NOMO-1 treated with DMSO at 0.1 percent for 48 hours (cell line): ENCODE results near the gene RAB11FIP3.

ENCODE experiments used
- DNase-seq: peaks from one replicate; lab custom pipeline; 2025; ENCODE audit not compliant: unreplicated experiment; lab: John Stamatoyannopoulos, UW

RAB11FIP3 gene

DNA sequence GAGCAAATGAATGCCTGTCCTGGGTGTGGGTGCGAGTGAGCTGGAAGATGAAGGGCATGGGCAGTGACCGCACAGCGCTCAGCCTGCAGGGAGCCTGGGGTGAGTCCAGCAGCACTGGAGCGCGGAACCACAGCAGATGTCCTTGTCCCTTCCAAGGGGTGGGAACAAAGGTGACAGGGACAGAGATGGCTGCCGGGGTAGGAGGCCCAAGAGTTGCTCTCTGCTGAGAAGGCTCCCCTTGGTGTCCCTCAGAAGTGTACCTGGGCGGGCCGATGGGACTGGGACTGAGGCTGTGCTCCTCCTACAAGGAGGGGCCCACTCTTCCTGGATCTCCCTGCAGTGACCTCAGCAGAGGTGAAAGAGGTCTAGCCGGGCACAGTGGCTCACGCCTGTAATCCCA is 36.1 kb upstream of the RAB11FIP3 start:
- DNase-seq: no peak

DNA sequence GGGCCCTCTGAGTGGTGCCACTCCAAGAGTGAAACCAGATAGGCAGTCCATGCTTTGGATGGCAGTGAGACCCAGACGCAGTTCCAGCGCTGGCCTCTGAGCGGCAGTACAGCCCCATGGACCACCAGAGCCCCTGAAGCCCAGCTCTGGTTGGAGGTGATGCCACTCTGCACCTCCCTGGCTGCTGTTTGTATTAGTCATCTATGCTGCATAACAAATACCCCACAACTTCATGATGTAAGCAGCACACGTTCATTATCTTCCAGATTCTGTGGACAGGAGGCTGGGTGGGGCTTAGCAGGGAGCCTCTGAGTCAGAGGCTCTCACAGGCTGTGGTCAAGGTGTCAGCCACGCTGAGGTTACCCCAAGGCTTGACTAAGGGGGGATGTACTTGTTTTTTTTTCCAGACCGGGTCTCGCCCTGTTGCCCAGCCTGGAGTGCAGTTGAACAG is 33.5 kb upstream of the RAB11FIP3 start:
- peak; percentile 48 for DNase-seq

DNA sequence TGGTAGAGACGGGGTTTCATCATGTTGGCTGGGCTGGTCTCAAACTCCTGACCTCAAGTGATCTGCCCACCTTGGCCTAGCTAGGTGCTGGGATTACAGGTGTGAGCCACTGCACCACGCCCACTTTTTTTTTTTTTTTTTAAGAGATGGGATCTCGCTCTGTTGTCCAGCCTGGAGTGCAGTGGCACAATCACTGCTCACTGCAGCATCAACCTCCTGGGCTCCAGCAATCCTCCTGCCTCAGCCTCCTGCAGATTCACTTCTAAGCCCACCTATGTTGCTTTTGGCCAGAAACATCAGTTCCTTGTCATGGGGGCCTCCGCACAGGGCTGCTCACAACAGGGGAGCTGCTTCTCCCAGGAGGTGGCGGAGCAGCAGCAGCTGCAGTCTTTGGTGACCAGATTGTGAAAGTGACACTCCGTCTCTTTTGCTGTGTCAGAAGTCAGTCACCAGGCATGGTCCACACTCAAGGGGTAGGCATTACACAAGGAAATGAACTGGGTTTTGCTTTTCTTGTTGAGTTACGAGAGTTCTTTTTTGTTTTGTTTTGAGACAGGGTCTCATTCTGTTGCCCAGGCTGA is 32.9 kb upstream of the RAB11FIP3 start:
- no peak for DNase-seq

GRCh38 chr16:396199-396598 is 29.2 kb upstream of the RAB11FIP3 start:
- DNase-seq: no peak

GRCh38 chr16:396605-397004 is 28.8 kb upstream of the RAB11FIP3 start:
- DNase-seq: no peak

DNA sequence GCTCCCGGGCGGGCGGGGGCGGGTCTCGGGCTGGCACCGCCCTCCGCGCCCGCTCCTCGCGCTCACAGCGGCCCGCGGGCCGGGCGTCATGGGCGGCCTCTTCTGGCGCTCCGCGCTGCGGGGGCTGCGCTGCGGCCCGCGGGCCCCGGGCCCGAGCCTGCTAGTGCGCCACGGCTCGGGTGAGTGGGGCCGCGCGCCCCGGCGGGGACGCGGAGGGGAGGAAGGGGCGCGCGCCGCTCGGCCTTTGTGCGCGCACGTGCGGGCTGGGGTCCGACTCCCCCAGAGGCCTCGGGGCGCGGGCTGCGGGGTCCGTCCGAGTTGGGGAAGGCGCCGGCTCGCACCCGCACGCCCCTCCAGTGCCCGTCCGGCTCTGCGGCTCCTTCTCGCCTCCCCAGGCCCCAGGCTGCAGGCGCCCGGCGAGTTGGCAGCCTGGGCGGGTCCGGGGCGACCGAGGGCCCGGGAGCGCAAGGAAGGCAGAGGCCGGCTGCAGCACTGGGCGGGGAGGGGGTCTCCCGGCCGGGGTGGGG is 28.3 kb upstream of the RAB11FIP3 start, which contains the start of gene NME4:
Gene NME4 (plus strand): TSS at position 65 of the 527 bp plus-strand sequence. CDS start 24 bp downstream, at position 89.
- DNase-seq: peak; percentile 8

- peak; percentile 38 for DNase-seq
Measured at GRCh38 chr16:397736-398332, 27.6 kb upstream of the RAB11FIP3 start.

DNA sequence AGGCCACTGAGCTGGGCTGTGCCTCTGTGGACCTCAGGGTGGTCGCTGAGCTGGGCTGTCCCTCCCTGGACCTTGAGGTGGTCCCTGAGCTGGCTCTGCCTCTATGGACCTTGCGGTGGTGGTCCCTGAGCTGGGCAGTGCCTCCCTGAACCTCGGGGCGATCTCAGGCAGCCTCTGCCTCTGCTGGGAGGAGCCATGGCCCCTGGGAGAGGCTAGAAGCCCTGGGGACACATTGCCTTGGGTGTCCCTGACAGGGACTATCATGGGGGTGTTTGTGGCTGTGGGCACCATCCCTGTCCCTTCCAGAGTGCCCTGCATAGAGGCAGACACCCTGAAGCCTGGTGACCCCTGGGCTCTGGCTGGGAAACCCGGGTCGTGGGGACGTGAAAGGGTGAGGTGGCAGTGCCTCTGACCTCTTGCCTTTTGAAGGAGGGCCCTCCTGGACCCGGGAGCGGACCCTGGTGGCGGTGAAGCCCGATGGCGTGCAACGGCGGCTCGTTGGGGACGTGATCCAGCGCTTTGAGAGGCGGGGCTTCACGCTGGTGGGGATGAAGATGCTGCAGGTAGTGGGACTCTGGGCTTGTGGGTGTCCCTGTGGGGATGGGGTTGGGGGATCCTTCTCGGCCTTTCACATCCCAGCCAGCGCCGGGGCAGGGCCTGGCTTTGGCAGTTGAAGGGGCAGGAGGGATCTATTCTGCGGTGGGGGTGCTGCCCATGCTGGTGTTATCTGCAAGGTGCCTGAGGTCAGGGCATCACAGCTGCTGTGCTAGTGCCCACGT is 26.7 kb upstream of the RAB11FIP3 start:
- no peak for DNase-seq

- DNase-seq: no peak
Measured at GRCh38 chr16:399340-400019, 26.0 kb upstream of the RAB11FIP3 start.

GRCh38 chr16:400061-400591 is 25.3 kb upstream of the RAB11FIP3 start:
- no peak for DNase-seq

DNA sequence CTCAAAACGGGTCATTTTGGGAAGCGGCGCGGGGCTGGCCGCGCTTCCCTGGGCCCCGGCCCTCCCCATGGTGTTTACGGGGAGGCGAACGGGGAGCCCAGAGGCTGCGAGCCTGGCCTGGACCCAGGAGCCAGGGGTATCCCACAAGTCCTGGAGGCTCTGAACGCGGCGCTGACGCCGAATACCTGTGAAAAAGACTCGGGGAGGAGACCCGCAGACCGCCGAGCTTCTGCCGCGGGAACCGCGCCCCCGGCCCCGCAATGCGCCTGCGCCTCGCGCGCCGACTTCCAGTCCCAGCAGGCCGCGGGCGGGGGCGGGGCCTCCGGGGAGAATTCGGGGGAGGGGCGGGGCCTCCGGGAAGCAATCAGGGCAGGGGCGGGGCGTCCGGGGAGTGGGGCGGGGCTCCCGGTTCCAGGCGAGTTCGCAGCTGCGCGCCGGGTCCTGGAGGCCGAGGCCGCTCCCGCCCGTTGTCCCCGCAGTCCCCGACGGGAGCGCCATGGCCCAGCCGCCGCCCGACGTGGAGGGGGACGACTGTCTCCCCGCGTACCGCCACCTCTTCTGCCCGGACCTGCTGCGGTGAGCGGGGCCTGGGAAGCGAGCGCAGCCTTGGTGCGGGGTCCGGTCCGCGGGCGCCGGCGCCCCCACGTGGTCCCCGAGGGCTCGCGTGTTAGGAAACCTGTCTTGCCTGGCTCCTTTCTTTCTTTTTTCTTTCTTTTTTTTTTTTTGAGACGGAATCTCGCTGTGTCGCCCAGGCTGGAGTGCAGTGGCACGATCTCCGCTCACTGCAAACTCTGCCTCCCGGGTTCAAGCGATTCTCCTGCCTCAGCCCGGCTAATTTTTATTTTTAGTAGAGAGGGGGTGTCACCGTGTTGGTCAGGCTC is 23.7 kb upstream of the RAB11FIP3 start, which contains the start of gene DECR2:
Gene DECR2 (plus strand): TSS at position 418 of the 881 bp plus-strand sequence. CDS start 79 bp downstream, at position 497.
- DNase-seq: peak; percentile 87

DNA sequence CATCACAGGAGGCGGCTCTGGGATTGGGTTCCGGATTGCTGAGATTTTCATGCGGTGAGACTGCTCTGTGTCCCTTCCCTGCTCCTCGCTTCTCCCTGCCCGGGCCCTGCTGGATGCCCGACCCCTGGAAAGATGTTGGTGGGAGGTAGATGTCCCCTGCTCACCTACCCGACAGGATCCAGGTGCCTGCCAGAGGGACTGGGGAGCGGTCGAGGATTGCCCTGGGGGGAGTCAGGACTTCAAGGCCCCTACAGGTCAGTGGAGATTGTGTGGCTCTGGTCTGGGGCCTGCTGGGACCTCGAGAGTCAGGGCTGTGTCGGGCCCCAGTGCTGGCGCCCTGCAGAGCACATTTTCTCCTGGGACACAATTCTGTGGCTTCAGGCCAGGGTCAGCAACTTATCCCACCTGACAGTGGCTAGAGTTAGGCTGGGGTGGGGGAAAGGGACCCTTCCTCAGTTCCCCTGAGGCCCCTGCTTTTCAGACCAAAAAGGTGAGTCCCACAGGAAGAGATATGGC is 20.4 kb upstream of the RAB11FIP3 start:
- DNase-seq: no peak

DNA sequence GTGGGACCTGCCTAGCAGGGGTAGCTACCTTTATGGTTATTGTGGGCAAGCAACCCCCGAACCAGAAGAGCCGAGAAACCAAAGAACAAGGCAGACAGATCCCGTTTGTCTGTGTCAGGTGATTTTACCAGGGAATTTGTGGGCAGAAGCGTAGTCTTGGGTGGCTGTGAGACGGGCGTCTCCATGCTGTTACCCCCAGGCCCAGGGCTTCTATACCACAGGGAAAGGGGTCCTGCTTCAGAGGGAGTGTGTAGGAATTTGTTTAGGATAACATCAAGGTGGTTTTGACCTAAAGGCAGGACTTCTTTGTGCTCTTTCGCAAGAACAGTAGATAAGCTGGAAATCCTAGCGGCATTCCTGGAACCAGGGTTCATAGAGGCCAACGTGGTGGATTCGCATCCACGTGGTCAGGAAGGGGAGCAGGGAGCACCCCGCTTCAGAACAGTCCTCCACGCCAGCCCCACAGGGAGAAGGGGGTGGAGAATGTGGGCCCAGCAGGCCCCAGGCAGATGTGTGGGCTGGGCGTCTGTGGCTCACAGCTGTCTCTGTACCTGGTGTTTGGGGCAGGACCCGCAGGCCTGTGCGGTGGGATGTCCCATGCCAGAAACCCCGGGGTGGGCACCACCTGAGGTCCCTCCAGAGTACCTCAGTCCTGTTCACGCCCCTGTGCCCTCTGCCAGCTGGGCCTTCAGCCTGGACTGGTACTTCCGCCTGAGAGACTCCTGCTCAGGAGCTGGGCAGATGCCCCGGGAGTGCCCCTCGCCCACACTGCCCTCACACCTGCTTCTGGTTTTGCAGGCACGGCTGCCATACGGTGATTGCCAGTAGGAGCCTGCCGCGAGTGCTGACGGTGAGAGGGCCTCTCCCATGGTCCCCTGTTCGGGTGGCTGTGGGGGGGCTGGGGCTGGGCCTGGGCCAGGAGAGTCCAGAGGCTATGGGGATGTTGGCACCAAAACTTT is 19.6 kb upstream of the RAB11FIP3 start:
- no peak for DNase-seq

DNA sequence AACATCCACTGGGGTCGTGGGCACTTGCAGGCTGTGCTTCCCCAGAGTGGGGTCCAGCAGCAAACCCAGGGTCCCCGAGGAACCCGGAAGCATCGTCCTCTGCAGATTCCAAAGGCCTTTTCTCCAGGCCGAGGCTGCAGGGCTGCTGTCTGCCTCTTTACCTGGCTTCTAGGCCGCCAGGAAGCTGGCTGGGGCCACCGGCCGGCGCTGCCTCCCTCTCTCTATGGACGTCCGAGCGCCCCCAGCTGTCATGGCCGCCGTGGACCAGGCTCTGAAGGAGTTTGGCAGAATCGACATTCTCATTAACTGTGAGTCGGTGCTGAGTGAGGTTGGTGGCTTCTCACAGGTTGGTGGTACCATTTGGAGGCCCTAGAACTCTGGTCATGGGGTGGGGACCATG is 18.2 kb upstream of the RAB11FIP3 start:
- DNase-seq: no peak

DNA sequence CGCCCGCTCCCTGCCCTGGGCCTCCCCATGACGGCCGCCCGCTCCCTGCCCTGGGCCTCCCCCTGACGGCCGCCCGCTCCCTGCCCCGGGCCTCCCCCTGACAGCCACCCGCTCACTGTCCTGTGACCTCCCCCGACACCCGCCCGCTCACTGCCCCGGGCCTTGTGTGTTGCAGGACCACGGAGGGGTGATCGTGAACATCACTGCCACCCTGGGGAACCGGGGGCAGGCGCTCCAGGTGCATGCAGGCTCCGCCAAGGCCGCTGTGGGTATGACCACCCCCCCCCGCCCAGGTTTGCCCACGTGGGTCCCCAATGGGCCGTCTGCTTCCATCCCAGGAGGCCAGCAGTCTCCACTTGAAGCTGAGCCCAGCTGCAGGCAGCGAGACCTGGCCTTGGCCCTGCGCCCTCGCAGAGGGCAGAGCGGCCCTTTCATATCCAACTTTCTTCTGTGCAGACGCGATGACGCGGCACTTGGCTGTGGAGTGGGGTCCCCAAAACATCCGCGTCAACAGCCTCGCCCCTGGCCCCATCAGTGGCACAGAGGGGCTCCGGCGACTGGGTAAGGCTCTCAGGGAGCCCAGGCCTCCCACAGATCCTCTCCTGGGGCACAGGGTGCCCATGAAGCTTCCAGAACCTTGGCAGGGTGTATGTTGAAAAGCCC is 14.8 kb upstream of the RAB11FIP3 start:
- no peak for DNase-seq

DNA sequence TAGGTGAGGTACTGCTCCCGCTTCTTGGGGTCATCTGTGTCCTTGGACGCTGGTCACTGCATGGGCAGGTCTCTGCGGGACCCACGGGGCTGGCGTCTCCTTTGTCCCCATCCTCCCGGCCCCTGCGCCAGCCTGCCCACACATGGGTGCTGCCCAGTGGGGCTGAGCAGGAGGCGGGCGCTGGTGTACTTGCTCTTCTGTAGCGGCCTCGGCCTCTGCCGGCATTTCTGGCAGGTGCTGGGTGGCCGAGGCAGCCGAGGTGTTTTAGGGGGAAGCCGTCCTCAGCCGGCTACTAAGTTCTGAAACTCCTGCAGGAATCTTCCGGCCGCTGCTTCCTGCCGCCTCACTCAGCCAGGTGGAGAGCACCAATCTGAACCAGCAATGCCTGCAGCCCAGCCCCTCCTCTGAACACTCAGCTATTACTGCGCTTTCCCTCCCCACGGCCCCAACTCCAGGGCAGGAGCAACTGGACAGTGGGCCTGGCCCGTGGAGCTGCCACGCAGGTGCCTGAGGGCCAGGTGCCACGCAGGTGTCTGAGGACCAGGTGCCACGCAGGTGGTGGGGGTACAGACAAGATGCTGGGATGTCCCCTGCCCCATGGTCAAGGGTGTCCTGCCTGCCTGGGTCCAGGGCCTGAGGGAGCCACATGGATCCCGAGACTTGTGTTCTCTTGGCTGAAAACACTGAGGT is 13.7 kb upstream of the RAB11FIP3 start:
- DNase-seq: no peak

GRCh38 chr16:414395-415169 is 10.9 kb upstream of the RAB11FIP3 start:
- DNase-seq: no peak
